NT2/D1 (cell line): ENCODE data around the gene GRM5.

Source experiments
- YY1 ChIP-seq: IDR thresholded peaks from 2 replicates; pipeline ENCODE4 v1.6.1; 2011; ENCODE audit not compliant: insufficient read length, insufficient read depth
- ZNF274 ChIP-seq: IDR thresholded peaks from 2 replicates; pipeline ENCODE4 v1.6.1; 2011; ENCODE audit warnings: mild to moderate bottlenecking, low read depth, low read length

- no peak for TF ChIP-seq YY1
- no peak for TF ChIP-seq ZNF274
Measured at GRCh38 chr11:88508418-88508758, 557.4 kb downstream of the GRM5 start.
